SK-N-SH (cell line): Measurements from ENCODE around the gene C20orf204.

Source experiments
- EP300 ChIP-seq, 2 experiments: IDR thresholded peaks; 2 replicates each; pipeline versions ENCODE4 v1.4.0 to v1.6.1; 2012; ENCODE audit warnings: borderline replicate concordance in 1 of 2, low read depth in 1 of 2, low read length in 1 of 2
- MXI1 ChIP-seq: IDR thresholded peaks from 2 replicates; pipeline ENCODE4 v1.6.1; 2012; ENCODE audit warnings: mild to moderate bottlenecking, low read depth, low read length, improper control_type of control experiment
- POLR2AphosphoS5 ChIP-seq: IDR thresholded peaks from 2 replicates; pipeline ENCODE4 v1.6.1; 2012; ENCODE audit warnings: low read depth, low read length
- TF ChIP-seq, protein P1 (sequence below): IDR thresholded peaks from 2 replicates; pipeline ENCODE4 v1.4.0; 2012; ENCODE audit warnings: low read depth
- TF ChIP-seq, protein P2 (sequence below): fragments of 150-350 bp; IDR thresholded peaks from 2 replicates; pipeline ENCODE4 v1.6.1; 2017; ENCODE audit warnings: antibody characterized with exemption, low read length, low read depth, borderline replicate concordance

DNA sequence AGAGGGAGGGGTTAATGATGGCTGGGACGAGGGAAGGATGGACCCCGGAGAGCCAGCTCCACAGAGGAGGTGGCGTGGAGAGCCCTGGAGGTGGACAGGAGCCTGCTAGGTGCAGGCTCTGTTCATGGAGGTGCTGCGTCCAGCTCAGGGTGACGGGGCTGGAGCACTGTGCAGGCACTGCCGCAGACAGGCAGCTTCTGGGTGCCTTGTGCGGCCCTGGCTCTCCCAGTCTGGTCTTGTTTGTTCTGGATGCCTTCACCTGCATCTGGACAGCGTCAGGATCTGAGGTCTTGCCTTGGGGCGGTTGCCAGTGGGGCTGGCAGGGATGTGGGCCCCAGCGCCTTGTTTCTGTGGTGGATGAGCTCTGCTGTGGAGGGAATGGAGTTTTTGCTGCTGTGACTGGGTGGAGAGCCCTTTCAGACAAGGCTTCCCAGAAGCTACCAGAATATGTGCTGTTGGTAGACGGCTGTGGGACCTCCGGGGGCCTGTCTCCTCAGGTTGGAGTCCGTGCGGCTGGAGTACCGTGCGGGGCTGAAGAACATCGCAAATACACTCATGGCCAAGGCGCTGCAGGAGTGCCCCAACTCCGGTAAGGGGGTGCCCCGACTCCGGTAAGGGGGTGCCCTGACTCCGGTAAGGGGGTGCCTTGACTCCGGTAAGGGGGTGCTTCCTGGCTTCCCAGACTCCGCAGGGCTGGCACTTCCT lies 7.8 kb upstream of the C20orf204 start:
- TF ChIP-seq EP300 (IDR thresholded peaks at IDR 0.05; ENCODE audit: borderline replicate concordance in 1 of 2, low read depth in 1 of 2, low read length in 1 of 2) (no peak), POLR2AphosphoS5 (no peak), MXI1 (no peak)
- TF ChIP-seq, protein P1, sequence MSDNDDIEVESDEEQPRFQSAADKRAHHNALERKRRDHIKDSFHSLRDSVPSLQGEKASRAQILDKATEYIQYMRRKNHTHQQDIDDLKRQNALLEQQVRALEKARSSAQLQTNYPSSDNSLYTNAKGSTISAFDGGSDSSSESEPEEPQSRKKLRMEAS = no peak
- TF ChIP-seq, protein P2, sequence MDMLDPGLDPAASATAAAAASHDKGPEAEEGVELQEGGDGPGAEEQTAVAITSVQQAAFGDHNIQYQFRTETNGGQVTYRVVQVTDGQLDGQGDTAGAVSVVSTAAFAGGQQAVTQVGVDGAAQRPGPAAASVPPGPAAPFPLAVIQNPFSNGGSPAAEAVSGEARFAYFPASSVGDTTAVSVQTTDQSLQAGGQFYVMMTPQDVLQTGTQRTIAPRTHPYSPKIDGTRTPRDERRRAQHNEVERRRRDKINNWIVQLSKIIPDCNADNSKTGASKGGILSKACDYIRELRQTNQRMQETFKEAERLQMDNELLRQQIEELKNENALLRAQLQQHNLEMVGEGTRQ = no peak
